HG03457 (cell line): ENCODE results near the gene CARD11.

ENCODE experiments used
- ATAC-seq: cut with Tn5 transposase; IDR thresholded peaks from one replicate; pipeline ENCODE4 v1.9.1; 2021; ENCODE audit warnings: moderate number of reproducible peaks; ENCODE audit not compliant: unreplicated experiment

CARD11 gene

GRCh38 chr7:2945171-2945570 lies 98.5 kb downstream of the CARD11 start:
- no peak for ATAC-seq

DNA sequence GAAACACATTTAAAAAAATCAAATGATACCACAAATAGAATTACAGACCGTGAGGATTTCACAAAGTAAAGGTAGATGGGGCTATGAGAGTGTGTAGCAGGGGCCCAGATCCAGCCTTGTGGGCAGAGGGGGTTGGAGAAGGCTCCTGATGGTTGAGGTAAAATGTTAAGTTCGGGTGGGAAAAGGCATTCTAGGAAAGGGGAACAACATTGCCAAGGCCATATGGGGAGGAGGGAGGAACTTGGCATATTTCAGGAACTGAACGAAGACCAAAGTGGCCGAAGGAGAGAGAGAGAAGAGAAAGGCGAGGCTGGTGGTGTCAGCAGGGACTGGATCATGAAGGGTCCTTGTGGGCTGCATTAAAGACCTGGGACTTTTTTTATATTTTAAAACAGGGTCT lies 98.9 kb downstream of the CARD11 start:
- ATAC-seq: no peak

GRCh38 chr7:2943851-2944601 lies 99.6 kb downstream of the CARD11 start:
- ATAC-seq: no peak

DNA sequence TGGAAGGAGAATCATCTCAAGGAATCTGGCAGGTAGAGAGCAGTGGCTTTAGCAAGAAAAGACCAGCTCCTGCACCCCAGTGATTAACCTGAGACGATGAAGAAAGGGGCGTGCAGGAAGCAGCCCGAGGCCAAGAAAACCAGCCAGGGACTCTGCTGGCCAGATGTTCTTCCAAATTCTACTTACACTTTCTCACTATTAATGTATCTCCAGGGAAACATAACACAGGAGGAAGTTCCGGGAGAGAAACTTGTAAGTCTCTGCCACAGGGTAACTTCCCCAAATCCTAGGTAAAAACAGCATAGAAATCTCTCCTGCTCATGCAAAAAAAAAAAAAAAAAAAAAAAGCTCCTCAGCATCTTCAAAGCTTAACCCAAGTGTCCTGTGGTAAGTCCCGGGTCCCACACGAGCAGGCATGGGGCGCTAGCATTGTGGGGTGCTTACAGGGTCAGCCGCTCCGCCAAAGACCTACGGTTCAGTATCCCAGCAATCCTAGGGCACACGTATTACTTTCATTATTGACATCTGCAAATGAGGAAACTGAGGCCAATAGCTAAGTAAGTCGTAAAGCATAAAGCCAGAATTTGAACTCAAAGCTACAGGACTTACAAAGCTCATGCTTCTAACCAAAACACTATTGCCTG lies 102.3 kb downstream of the CARD11 start:
- ATAC-seq: no peak

DNA sequence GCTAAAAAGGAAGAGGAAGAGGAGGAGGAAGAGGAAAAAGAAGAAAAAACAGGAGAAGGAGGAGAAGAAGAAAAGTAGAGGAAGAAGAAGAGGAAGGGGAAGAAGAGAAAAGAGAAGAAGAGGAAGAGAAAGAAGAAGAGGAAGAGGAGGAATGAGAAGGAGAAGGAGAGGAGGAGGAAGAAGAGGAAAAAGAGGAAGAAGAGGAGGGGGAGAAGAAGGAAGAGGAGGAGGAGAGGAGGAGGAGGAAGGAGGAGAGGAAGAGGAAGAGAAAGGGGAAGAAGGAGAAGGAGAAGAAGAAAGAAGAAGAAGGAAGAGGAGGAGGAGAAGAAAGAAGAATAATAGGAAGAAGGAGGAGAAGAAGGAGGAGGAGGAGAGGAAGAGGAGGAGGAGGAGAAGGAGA lies 103.2 kb downstream of the CARD11 start:
- no peak for ATAC-seq

DNA sequence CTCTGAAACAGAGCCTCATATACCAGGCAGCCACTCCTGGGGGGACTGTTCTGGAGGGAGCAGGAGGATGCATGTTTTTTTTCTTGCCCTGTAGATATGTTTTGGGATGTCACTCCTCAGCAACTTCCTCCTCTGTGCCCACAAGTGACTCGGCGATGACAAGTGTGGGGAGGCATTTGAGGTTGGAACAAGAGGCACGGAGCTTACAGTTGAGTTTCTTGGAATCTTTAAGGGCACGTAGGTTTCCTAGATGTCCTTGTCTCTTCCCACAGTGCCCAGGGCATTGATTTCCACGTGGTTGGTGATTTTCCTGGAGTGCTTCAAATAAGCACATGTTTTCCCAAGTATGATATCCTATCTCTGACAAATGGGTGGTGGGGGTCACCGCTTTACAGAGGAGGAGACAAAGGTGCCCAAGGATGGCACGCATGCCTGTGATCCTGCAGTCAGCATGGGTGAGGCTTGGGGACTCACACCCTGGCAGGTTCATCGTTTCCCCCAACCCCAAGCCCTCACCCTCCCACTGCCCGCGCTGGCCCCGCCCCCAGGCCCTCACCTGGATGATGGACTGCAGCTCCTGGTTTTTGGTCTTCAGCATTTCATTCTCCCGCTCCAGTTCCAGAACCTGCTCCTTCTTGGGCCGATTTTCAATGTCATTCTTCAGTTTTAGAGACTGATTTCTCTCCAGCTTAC lies 104.3 kb downstream of the CARD11 start:
- no peak for ATAC-seq

DNA sequence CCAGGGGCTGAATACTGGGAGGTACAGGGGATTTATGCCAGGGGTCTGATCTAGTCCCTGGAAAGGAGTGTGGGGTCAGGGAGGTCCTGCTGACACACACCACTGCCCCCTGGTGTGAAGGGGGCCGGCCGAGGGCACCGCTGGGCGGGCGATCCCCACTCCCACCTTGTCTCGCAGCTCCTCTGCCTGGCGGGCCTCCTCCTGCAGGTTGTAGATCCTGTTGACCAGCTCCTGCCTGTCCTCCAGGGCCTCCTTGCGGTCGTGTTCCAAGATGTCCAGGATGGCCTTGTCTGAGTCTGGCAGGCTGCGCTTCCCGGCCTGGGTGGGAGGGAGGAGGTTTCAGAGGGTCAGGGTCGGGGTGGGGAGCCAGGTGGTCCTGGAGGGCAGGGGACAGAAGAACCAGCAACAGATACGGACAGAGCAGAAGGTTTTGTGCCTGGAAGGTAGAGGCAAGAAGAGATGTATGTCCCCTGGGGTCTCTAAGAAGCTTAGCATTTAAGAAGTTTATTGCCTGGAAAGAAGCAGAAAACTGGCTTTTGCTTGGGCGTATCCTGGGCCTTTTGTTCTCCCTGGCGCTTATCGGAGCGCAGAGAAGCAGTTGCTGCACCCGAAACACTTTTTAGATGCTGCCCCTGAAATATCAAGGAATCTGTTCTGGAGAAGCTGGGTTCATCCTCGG lies 105.0 kb downstream of the CARD11 start:
- ATAC-seq: no peak

GRCh38 chr7:2937701-2938513 lies 105.8 kb downstream of the CARD11 start:
- ATAC-seq: no peak

GRCh38 chr7:2936891-2937580 lies 106.6 kb downstream of the CARD11 start:
- ATAC-seq: no peak

- ATAC-seq: no peak
Measured at GRCh38 chr7:2936301-2936700, 107.4 kb downstream of the CARD11 start.

GRCh38 chr7:2934984-2935740 lies 108.5 kb downstream of the CARD11 start:
- ATAC-seq: no peak

GRCh38 chr7:2934211-2934731 lies 109.4 kb downstream of the CARD11 start:
- ATAC-seq: no peak

GRCh38 chr7:2932402-2933251 lies 111.0 kb downstream of the CARD11 start:
- ATAC-seq: no peak

GRCh38 chr7:2931034-2931415 lies 112.6 kb downstream of the CARD11 start:
- ATAC-seq: no peak

GRCh38 chr7:2930310-2931033 lies 113.2 kb downstream of the CARD11 start:
- no peak for ATAC-seq

DNA sequence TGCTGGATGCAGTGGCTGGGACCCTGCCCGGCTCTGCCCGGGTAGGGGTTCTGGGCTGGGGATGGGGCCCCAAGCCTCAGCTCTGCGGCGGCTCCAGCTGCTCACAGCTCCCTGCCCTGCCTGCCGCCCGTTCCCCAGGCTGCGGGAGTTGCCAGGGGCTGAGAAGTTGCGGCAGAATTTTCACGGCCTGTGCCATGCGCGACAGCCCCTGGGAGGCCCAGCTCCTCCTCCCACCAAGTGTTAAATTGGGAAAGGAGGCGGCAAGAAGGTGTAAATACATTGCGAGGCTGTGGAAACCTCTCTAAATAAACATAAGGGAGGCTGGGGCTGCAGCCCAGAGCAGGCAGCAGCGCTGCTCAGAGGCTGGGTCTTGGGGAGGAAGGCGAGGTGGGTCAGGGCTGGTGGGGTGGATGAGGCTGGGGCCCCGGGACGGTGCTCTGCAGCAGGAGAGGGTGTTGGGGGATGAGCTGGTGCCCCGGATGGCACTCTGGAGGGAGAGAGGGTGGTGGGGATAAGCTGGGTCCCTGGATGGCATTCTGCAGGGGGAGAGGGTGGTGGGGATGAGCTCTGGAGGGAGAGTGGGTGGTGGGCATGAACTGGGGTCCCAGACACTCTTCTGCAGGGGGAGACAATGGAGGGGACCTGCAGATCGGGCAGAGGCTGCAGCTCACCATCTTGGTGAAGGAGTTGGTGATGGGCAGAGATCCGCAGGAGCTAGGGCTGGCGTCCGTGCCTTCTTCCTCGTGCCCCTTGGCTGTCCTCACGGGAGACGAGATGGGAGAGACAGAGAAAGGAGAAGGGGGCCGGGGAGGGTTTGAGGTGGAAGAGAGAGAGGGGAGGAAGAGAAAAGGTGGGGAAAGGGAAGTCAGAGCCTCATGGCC lies 114.1 kb downstream of the CARD11 start:
- no peak for ATAC-seq
